Measurements from ENCODE around the gene HOXC11.
A peak's percentile ranks its signal among the peaks of the same experiment; 100 is the strongest.

GRCh38 chr12:53967421-53967925, 5.5 kb upstream of the HOXC11 start:
- TF ChIP-seq EZH2 (IDR thresholded peaks at IDR 0.05; ENCODE audit: low read depth, unreplicated experiment) (peak; percentile 53), CTCF (conservative IDR thresholded peaks at IDR 0.05; ENCODE audit: low read depth in 2 of 2) (no peak), EZH2phosphoT487 (IDR thresholded peaks at IDR 0.05; ENCODE audit: unreplicated experiment) (peak; percentile 55), STAT1 (IDR thresholded peaks at IDR 0.05; ENCODE audit: unreplicated experiment) (no peak), POLR2AphosphoS5 (IDR thresholded peaks at IDR 0.05; ENCODE audit: low read depth) (no peak), NANOG (IDR thresholded peaks at IDR 0.05; ENCODE audit: borderline replicate concordance) (no peak), ZNF114 (CRISPR knock-in tag; IDR thresholded peaks at IDR 0.05) (no peak), JUNB (IDR thresholded peaks at IDR 0.05; ENCODE audit: unreplicated experiment) (no peak)
- TF ChIP-seq, protein P1, sequence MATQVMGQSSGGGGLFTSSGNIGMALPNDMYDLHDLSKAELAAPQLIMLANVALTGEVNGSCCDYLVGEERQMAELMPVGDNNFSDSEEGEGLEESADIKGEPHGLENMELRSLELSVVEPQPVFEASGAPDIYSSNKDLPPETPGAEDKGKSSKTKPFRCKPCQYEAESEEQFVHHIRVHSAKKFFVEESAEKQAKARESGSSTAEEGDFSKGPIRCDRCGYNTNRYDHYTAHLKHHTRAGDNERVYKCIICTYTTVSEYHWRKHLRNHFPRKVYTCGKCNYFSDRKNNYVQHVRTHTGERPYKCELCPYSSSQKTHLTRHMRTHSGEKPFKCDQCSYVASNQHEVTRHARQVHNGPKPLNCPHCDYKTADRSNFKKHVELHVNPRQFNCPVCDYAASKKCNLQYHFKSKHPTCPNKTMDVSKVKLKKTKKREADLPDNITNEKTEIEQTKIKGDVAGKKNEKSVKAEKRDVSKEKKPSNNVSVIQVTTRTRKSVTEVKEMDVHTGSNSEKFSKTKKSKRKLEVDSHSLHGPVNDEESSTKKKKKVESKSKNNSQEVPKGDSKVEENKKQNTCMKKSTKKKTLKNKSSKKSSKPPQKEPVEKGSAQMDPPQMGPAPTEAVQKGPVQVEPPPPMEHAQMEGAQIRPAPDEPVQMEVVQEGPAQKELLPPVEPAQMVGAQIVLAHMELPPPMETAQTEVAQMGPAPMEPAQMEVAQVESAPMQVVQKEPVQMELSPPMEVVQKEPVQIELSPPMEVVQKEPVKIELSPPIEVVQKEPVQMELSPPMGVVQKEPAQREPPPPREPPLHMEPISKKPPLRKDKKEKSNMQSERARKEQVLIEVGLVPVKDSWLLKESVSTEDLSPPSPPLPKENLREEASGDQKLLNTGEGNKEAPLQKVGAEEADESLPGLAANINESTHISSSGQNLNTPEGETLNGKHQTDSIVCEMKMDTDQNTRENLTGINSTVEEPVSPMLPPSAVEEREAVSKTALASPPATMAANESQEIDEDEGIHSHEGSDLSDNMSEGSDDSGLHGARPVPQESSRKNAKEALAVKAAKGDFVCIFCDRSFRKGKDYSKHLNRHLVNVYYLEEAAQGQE (IDR thresholded peaks at IDR 0.05; ENCODE audit: unreplicated experiment): no peak

Measured in GM23338 (cell line).